ENCODE data around the gene TEX14. TPM values are rescaled to one million over a fixed set of nuclear protein-coding genes. Genes with fewer than 3 reads are reported as not detected.

TEX14 gene
- polyA plus RNA-seq, 1 of the 3 experiments (the other 2 are of a cell fraction), result 0.02 TPM

GRCh38 chr17:58630883-58631522 is 60.8 kb downstream of the TEX14 start:
- Histone ChIP-seq H3K36me3 (replicated peaks in 1 of 2; ENCODE audit: control insufficient read depth in 1 of 2, insufficient read depth in 2 of 2, low read length in 1 of 2) (no peaks in the 10 kb centered on the region), H3K4me1 (ENCODE audit: control insufficient read depth in 1 of 2, insufficient read depth in 2 of 2, low read depth in 1 of 2, low read length in 1 of 2) (peaks cover 0 to 5% of the 10 kb centered on the region in 2 experiments; a peak in 1 of 4 replicates), H2AFZ (ENCODE audit: low read depth) (no peak overlapping the region), H3K27me3 (ENCODE audit: insufficient read depth) (no peaks in the 10 kb centered on the region), H3K9me3 (no peaks in the 10 kb centered on the region), H3K27ac (ENCODE audit: low read depth in 2 of 2, low read length in 1 of 2) (peak overlapping the region; percentile 78 to 92), H3K4me2 (peak overlapping the region; percentile 67), H3K79me2 (ENCODE audit: insufficient read depth) (no peaks in the 10 kb centered on the region), H3K9me2 (no peaks in the 10 kb centered on the region), H4K20me1 (ENCODE audit: insufficient read depth) (no peaks in the 10 kb centered on the region), H3K4me3 (ENCODE audit: low read depth in 2 of 2, low read length in 1 of 2) (peak overlapping the region in 1 of 2 experiments; percentile 48; a peak in 1 of 4 replicates), H3K9ac (peak overlapping the region; percentile 2; the same call in 1 of the 2 replicates), H3F3A (replicated peaks; ENCODE audit: insufficient read depth) (peaks cover 13% of the 10 kb centered on the region)
- DNase-seq, result no peak
- WGBS (ENCODE audit: low lambda C conversion rate), result 34% methylated on average over 10 of the region's 10 CpGs
- TF ChIP-seq TEAD4 (IDR thresholded peaks at IDR 0.05; ENCODE audit: borderline replicate concordance, insufficient read depth), result no peak
- TF ChIP-seq FOXJ3 (CRISPR knock-in tag; IDR thresholded peaks at IDR 0.05), result no peak
- no peak for TF ChIP-seq YY1 (IDR thresholded peaks at IDR 0.05; ENCODE audit: low read depth)
- no peak for TF ChIP-seq ELF1 (IDR thresholded peaks at IDR 0.05)
- TF ChIP-seq IRF3 (IDR thresholded peaks at IDR 0.05; ENCODE audit: low read depth, low read length), result no peak
- TF ChIP-seq EZH2phosphoT487 (IDR thresholded peaks at IDR 0.05; ENCODE audit: borderline replicate concordance, low read depth), result no peak
- TF ChIP-seq REST (IDR thresholded peaks at IDR 0.05; ENCODE audit: low read depth, low read length), result no peak
- no peak for TF ChIP-seq USF1 (IDR thresholded peaks at IDR 0.05; ENCODE audit: borderline replicate concordance, low read depth)
- CTCF ChIA-PET, result interaction anchor here (0.7 to 2.9 kb wide), 18 partner anchors 9 to 118 kb away, joined by 3 to 25 read pairs (median 4); no protein-coding TSS in a partner anchor
- POLR2A ChIA-PET, result interaction anchor here (0.6 to 2.9 kb wide), 32 partner anchors 9 to 1210 kb away, joined by 3 to 72 read pairs (median 6); partner anchors contain the start of genes MTMR4, PRR11, RAD51C and SKA2

- H2AFZ ChIP-seq (ENCODE audit: low read depth), result no peak overlapping the region
- no peaks in the 10 kb centered on the region for H3K9me2 ChIP-seq
- no peak overlapping the region for H3K27ac ChIP-seq (ENCODE audit: low read depth in 2 of 2, low read length in 1 of 2)
- H3K4me3 ChIP-seq (ENCODE audit: low read depth in 2 of 2, low read length in 1 of 2), result no peak overlapping the region
- H3K4me2 ChIP-seq, result no peak overlapping the region
- no peaks in the 10 kb centered on the region for H4K20me1 ChIP-seq (ENCODE audit: insufficient read depth)
- CTCF ChIA-PET, result interaction anchor here (0.6 to 1.0 kb wide), 3 partner anchors 21 to 73 kb away, joined by 3 to 5 read pairs (median 3); no protein-coding TSS in a partner anchor
- WGBS (ENCODE audit: low lambda C conversion rate), result 70% methylated on average over 1 of the region's 1 CpG
- POLR2A ChIA-PET, result no interaction called here
- no peaks in the 10 kb centered on the region for H3K36me3 ChIP-seq (replicated peaks in 1 of 2; ENCODE audit: control insufficient read depth in 1 of 2, insufficient read depth in 2 of 2, low read length in 1 of 2)
- H3K79me2 ChIP-seq (ENCODE audit: insufficient read depth), result no peaks in the 10 kb centered on the region
- DNase-seq, result no peak
- H3K9me3 ChIP-seq, result no peaks in the 10 kb centered on the region
- no peak overlapping the region for H3K9ac ChIP-seq
- H3K4me1 ChIP-seq (ENCODE audit: control insufficient read depth in 1 of 2, insufficient read depth in 2 of 2, low read depth in 1 of 2, low read length in 1 of 2), result no peaks in the 10 kb centered on the region; a peak in 1 of 4 replicates
- no peaks in the 10 kb centered on the region for H3K27me3 ChIP-seq (ENCODE audit: insufficient read depth)
- peaks cover 13% of the 10 kb centered on the region for H3F3A ChIP-seq (replicated peaks; ENCODE audit: insufficient read depth)
- TF ChIP-seq TAF1 (IDR thresholded peaks at IDR 0.05; ENCODE audit: borderline replicate concordance, low read depth, low read length) (no peak), RAD21 (IDR thresholded peaks at IDR 0.05; ENCODE audit: low read length) (no peak), RXRA (IDR thresholded peaks at IDR 0.05; ENCODE audit: borderline replicate concordance, low read depth) (no peak), RFX5 (IDR thresholded peaks at IDR 0.05; ENCODE audit: low read length) (no peak), GATA2 (CRISPR knock-in tag; IDR thresholded peaks at IDR 0.05) (no peak), EZH2phosphoT487 (IDR thresholded peaks at IDR 0.05; ENCODE audit: borderline replicate concordance, low read depth) (no peak), TEAD4 (IDR thresholded peaks at IDR 0.05; ENCODE audit: borderline replicate concordance, insufficient read depth) (no peak), USF1 (IDR thresholded peaks at IDR 0.05; ENCODE audit: borderline replicate concordance, low read depth) (no peak), FOXJ3 (CRISPR knock-in tag; IDR thresholded peaks at IDR 0.05) (no peak), JUND (IDR thresholded peaks at IDR 0.05) (no peak), POLR2AphosphoS5 (IDR thresholded peaks at IDR 0.05; ENCODE audit: low read depth, low read length) (no peak), SIN3A (IDR thresholded peaks at IDR 0.05; ENCODE audit: borderline replicate concordance, low read depth, low read length) (no peak), MXI1 (IDR thresholded peaks at IDR 0.05; ENCODE audit: low read depth, low read length) (no peak), CHD2 (IDR thresholded peaks at IDR 0.05; ENCODE audit: low read length, partially characterized antibody) (no peak), YY1 (IDR thresholded peaks at IDR 0.05; ENCODE audit: low read depth) (no peak)
These were observed 64.9 kb downstream of the TEX14 start for GRCh38 chr17:58626905-58627304.

All from SK-N-SH (cell line).